CD4-positive, CD25-positive, alpha-beta regulatory T cell (primary cell): ENCODE data around the gene THSD7A. TPM values are rescaled to one million over a fixed set of nuclear protein-coding genes. Genes with fewer than 3 reads are reported as not detected.
A peak's percentile ranks its signal among the peaks of the same experiment; 100 is the strongest.

Source experiments
- ATAC-seq, 2 donors: fragments of 150-1000 bp; cut with Tn5 transposase; one replicate each; pipeline ENCODE4 v1.10.0; 2021; ENCODE audit warnings: low read depth in 2 of 2, moderate number of reproducible peaks in 2 of 2, moderate library complexity in 1 of 2
- DNase-seq, 3 donors: peaks; one replicate each; pipeline versions ENCODE4 v3.0.0 to v3.0.0-alpha.2; 2012 to 2022; ENCODE audit warnings: mixed read lengths in 1 of 3
- H3K27ac ChIP-seq: one replicate; pipeline ENCODE4 v1.7.0; 2013; ENCODE audit warnings: mild to moderate bottlenecking, low read length; ENCODE audit not compliant: insufficient read depth, poor library complexity, severe bottlenecking
- H3K27me3 ChIP-seq: one replicate; pipeline ENCODE4 v1.7.0; 2013; ENCODE audit warnings: low read length; ENCODE audit not compliant: control insufficient read depth, insufficient read depth
- H3K36me3 ChIP-seq: one replicate; pipeline ENCODE4 v1.7.0; 2013; ENCODE audit warnings: mild to moderate bottlenecking, low read length, moderate library complexity; ENCODE audit not compliant: control insufficient read depth, insufficient read depth
- H3K4me1 ChIP-seq: 2 replicates; pipeline ENCODE4 v1.7.0; 2013; ENCODE audit warnings: mild to moderate bottlenecking, low read length; ENCODE audit not compliant: insufficient read depth, control insufficient read depth, poor library complexity, severe bottlenecking
- H3K4me3 ChIP-seq: one replicate; pipeline ENCODE4 v1.7.0; 2013; ENCODE audit warnings: low read depth, mild to moderate bottlenecking, low read length, moderate library complexity
- H3K9me3 ChIP-seq, 2 experiments: 1 replicate in 1 of 2; 2 replicates in 1 of 2; pipeline ENCODE4 v1.7.0; 2013; ENCODE audit warnings: low read length in 2 of 2, mild to moderate bottlenecking in 1 of 2, moderate library complexity in 1 of 2; ENCODE audit not compliant: control insufficient read depth in 2 of 2
- H3K27ac Mint-ChIP-seq, 3 donors: one replicate each; pipeline ENCODE4 v1.8.0; 2020 to 2022; ENCODE audit warnings: mild to moderate bottlenecking in 3 of 3, mixed read lengths in 3 of 3, moderate library complexity in 2 of 3
- H3K27me3 Mint-ChIP-seq: one replicate; pipeline ENCODE4 v1.8.0; 2022; ENCODE audit warnings: mild to moderate bottlenecking, mixed read lengths
- H3K36me3 Mint-ChIP-seq: one replicate; pipeline ENCODE4 v1.8.0; 2020; ENCODE audit warnings: mixed read lengths
- H3K4me1 Mint-ChIP-seq, 4 donors: one replicate each; pipeline ENCODE4 v1.8.0; 2020 to 2022; ENCODE audit warnings: mixed read lengths in 4 of 4, mild to moderate bottlenecking in 1 of 4
- H3K4me3 Mint-ChIP-seq, 4 donors: one replicate each; pipeline ENCODE4 v1.8.0; 2020 to 2022; ENCODE audit warnings: mild to moderate bottlenecking in 4 of 4, mixed read lengths in 4 of 4, moderate library complexity in 3 of 4
- H3K9me3 Mint-ChIP-seq, 7 donors: one replicate each; pipeline ENCODE4 v1.8.0; 2020 to 2022; ENCODE audit warnings: mixed read lengths in 7 of 7, mild to moderate bottlenecking in 3 of 7, moderate library complexity in 2 of 7
- polyA plus RNA-seq, 4 donors: library from polyadenylated mRNA; unstranded; fragments of 300-500 nt; fragmentation: Illumina TruSeq; gene quantifications; one replicate each; pipeline ENCODE4 v1.2.3, GENCODE V29; 2021
- total RNA-seq: library from RNA; stranded (reverse); gene quantifications from one replicate; pipeline ENCODE4 v1.2.3, GENCODE V29; 2022

The THSD7A gene
- total and polyA plus RNA-seq, 5 donors from 2014 or later = 0.02 TPM; not detected in 4

DNA sequence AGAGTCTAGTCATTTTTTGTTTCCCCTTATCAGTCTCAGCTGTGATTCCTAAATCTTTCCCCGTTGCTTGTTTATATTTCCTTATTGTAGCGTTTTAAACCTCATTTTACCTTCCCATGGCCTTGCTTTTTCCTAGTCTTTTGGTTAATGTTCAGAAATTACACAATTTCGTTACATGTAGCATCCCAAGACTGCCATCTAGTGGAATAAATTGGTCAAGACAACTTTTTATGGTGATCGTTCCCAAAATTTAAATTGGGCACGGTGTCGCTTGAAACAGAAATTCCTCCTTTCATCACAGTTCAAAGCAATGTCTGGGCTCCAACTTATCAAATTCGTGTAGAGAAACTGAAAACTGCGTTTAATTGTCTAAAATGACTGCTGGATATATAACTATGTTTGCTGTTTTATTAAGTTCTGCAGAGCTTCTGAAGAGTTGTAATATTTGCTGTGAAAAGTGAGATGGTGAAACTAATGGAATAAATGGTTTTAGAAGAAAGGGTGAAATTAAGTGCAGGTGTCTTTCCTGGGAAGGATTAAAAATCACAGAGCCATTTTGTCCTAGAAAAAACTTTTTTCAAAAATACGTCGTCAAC, 488.1 kb downstream of the THSD7A start:
- H3K36me3 ChIP-seq = no peaks in the 10 kb centered on the region
- H3K9me3 ChIP-seq = no peaks in the 10 kb centered on the region
- Mint-ChIP-seq H3K4me1 (peaks cover 0 to 4% (median under 1%) of the 10 kb centered on the region in 4 donors), H3K27ac (no peak overlapping the region), H3K27me3 (peaks cover 7% of the 10 kb centered on the region), H3K9me3 (no peaks in the 10 kb centered on the region), H3K36me3 (no peaks in the 10 kb centered on the region), H3K4me3 (no peak overlapping the region)
- ATAC-seq (no peak), DNase-seq (peak in 2 of 3 donors; percentile 24 to 31)
- H3K27me3 ChIP-seq = no peaks in the 10 kb centered on the region
- H3K27ac ChIP-seq = no peak overlapping the region
- no peaks in the 10 kb centered on the region for H3K4me1 ChIP-seq
- no peak overlapping the region for H3K4me3 ChIP-seq

GRCh38 chr7:11343136-11343535, 488.9 kb downstream of the THSD7A start:
- H3K9me3 Mint-ChIP-seq = no peaks in the 10 kb centered on the region
- Histone ChIP-seq H3K27ac (no peak overlapping the region), H3K4me1 (no peaks in the 10 kb centered on the region), H3K9me3 (no peaks in the 10 kb centered on the region), H3K4me3 (no peak overlapping the region), H3K36me3 (no peaks in the 10 kb centered on the region), H3K27me3 (no peaks in the 10 kb centered on the region)
- no peaks in the 10 kb centered on the region for H3K36me3 Mint-ChIP-seq
- no peak overlapping the region for H3K27ac Mint-ChIP-seq
- DNase-seq (no peak), ATAC-seq (no peak)
- H3K4me1 Mint-ChIP-seq = peaks cover 0 to 4% (median under 1%) of the 10 kb centered on the region in 4 donors
- peaks cover 7% of the 10 kb centered on the region for H3K27me3 Mint-ChIP-seq
- no peak overlapping the region for H3K4me3 Mint-ChIP-seq

DNA sequence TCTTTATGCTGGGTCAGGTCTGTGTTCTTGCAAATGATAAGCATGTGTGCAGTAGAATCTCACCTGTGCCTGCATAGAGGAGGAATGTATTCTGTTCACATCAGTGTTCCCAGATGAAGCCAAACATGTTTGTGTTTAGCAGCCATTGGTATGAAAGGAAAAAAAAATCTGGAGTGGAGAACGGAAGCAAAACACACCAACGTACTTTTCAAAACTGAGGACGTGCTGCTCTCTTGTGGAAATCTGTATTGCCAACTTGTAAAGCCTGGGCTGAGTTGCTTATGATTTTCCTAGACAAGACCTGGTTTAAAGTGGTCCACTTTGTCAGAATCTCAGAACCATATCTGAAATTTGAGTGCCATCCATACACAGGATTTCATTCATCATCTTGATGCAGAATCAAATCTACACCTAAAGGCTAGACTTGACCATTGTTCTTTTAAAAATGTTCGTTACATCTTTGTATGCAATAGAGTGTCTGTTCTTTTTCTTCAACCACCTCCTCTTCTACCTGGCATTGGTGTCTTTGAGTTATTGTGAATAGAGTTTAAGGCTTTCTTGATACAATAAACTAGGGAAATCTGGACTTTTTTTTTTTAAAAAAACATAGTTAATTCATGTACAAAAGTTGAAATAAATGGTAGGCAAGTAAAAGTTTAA, 490.6 kb downstream of the THSD7A start:
- H3K27me3 ChIP-seq = no peaks in the 10 kb centered on the region
- H3K9me3 Mint-ChIP-seq = peaks cover 0 to 3% (median 0%) of the 10 kb centered on the region in 7 donors
- H3K36me3 Mint-ChIP-seq = no peaks in the 10 kb centered on the region
- H3K27me3 Mint-ChIP-seq = peaks cover 7% of the 10 kb centered on the region
- no peak for DNase-seq
- peaks cover 0 to 4% (median under 1%) of the 10 kb centered on the region in 4 donors for H3K4me1 Mint-ChIP-seq
- H3K4me3 ChIP-seq = no peak overlapping the region
- no peaks in the 10 kb centered on the region for H3K4me1 ChIP-seq
- no peak overlapping the region for H3K27ac Mint-ChIP-seq
- H3K36me3 ChIP-seq = no peaks in the 10 kb centered on the region
- H3K9me3 ChIP-seq = no peaks in the 10 kb centered on the region
- H3K27ac ChIP-seq = no peak overlapping the region
- ATAC-seq = no peak
- peak overlapping the region in 1 of 4 donors; percentile 23 for H3K4me3 Mint-ChIP-seq

- H3K4me3 Mint-ChIP-seq = no peak overlapping the region
- Histone ChIP-seq H3K27ac (no peak overlapping the region), H3K4me3 (no peak overlapping the region), H3K9me3 (no peaks in the 10 kb centered on the region), H3K36me3 (no peaks in the 10 kb centered on the region), H3K27me3 (no peaks in the 10 kb centered on the region), H3K4me1 (no peaks in the 10 kb centered on the region)
- DNase-seq = no peak
- peaks cover 0 to 3% (median 0%) of the 10 kb centered on the region in 7 donors for H3K9me3 Mint-ChIP-seq
- H3K27me3 Mint-ChIP-seq = no peaks in the 10 kb centered on the region
- no peak overlapping the region for H3K27ac Mint-ChIP-seq
- no peak for ATAC-seq
- H3K4me1 Mint-ChIP-seq = no peaks in the 10 kb centered on the region
- H3K36me3 Mint-ChIP-seq = no peaks in the 10 kb centered on the region
These were observed 495.6 kb downstream of the THSD7A start for GRCh38 chr7:11336432-11336831.

- Histone ChIP-seq H3K27me3 (no peaks in the 10 kb centered on the region), H3K4me1 (no peaks in the 10 kb centered on the region), H3K27ac (no peak overlapping the region), H3K9me3 (no peaks in the 10 kb centered on the region), H3K4me3 (no peak overlapping the region), H3K36me3 (no peaks in the 10 kb centered on the region)
- Mint-ChIP-seq H3K9me3 (peaks cover 0 to 3% (median 0%) of the 10 kb centered on the region in 7 donors), H3K36me3 (no peaks in the 10 kb centered on the region), H3K27ac (no peak overlapping the region), H3K27me3 (no peaks in the 10 kb centered on the region), H3K4me1 (no peaks in the 10 kb centered on the region), H3K4me3 (no peak overlapping the region)
- no peak for ATAC-seq
- DNase-seq = no peak
These were observed 496.1 kb downstream of the THSD7A start for GRCh38 chr7:11335947-11336346.

GRCh38 chr7:11332865-11333228, 499.2 kb downstream of the THSD7A start:
- no peaks in the 10 kb centered on the region for H3K36me3 ChIP-seq
- ATAC-seq = no peak
- H3K9me3 ChIP-seq = no peaks in the 10 kb centered on the region
- Mint-ChIP-seq H3K36me3 (no peaks in the 10 kb centered on the region), H3K27ac (no peak overlapping the region), H3K4me1 (no peaks in the 10 kb centered on the region), H3K9me3 (peaks cover 0 to 3% (median 0%) of the 10 kb centered on the region in 7 donors), H3K4me3 (no peak overlapping the region), H3K27me3 (no peaks in the 10 kb centered on the region)
- H3K4me3 ChIP-seq = no peak overlapping the region
- H3K27ac ChIP-seq = no peak overlapping the region
- H3K27me3 ChIP-seq = no peaks in the 10 kb centered on the region
- DNase-seq = no peak
- H3K4me1 ChIP-seq = no peaks in the 10 kb centered on the region

DNA sequence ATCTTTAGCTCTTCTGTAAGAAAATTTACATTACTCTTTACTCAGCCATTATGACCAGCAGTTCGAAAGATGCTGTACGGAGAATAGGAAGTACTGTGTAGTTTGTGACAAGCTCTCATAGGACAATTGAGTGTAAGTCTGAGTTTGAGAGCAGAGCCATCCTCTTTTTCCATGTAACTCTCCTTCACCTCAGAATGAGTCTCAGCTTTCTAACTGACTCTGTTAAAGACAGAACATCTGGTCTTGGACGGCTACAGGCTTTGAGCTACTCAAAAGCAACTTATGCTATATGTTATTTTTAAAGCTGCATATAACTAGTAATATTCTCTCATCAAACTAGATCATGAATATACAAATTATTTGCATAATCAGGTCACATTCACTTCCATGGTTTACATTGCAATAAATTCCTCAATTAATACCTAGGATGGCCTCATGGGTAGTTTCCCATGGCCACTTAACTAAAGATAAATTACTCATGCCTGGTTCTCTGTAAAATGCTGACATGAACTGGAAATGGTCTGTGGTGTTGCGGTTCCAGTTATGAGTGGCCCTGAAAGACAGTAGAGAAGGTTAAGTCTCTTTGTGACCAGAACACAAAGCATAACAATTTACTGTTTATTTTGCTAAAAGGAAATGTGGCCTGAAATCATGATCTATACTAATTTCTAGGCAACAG, 499.7 kb downstream of the THSD7A start:
- Histone ChIP-seq H3K27me3 (no peaks in the 10 kb centered on the region), H3K27ac (no peak overlapping the region), H3K36me3 (no peaks in the 10 kb centered on the region), H3K9me3 (no peaks in the 10 kb centered on the region), H3K4me1 (no peaks in the 10 kb centered on the region), H3K4me3 (no peak overlapping the region)
- Mint-ChIP-seq H3K4me1 (no peaks in the 10 kb centered on the region), H3K27me3 (no peaks in the 10 kb centered on the region), H3K36me3 (no peaks in the 10 kb centered on the region), H3K4me3 (no peak overlapping the region), H3K27ac (no peak overlapping the region), H3K9me3 (no peaks in the 10 kb centered on the region)
- ATAC-seq (no peak), DNase-seq (no peak)
